Ovary (tissue), 3 donors: Measurements from ENCODE around the gene SLC1A3.

Experiments
- POLR2A ChIP-seq: fragments of 450-650 bp; IDR thresholded peaks from one replicate; pipeline ENCODE4 v1.6.1; 2017; ENCODE audit warnings: antibody characterized with exemption, mild to moderate bottlenecking, moderate library complexity
- TF ChIP-seq, protein P1 (sequence below), 3 donors: fragments of 450-650 bp in 2 of 3; fragments of 200-600 bp in 1 of 3; IDR thresholded peaks; one replicate each; pipeline versions ENCODE4 v1.5.1 to v1.8.0; 2016 to 2022; ENCODE audit warnings: antibody characterized with exemption in 3 of 3, mild to moderate bottlenecking in 1 of 3
- donor health status: DM: no; HTN: no; CAD: no.

- TF ChIP-seq, protein P1, sequence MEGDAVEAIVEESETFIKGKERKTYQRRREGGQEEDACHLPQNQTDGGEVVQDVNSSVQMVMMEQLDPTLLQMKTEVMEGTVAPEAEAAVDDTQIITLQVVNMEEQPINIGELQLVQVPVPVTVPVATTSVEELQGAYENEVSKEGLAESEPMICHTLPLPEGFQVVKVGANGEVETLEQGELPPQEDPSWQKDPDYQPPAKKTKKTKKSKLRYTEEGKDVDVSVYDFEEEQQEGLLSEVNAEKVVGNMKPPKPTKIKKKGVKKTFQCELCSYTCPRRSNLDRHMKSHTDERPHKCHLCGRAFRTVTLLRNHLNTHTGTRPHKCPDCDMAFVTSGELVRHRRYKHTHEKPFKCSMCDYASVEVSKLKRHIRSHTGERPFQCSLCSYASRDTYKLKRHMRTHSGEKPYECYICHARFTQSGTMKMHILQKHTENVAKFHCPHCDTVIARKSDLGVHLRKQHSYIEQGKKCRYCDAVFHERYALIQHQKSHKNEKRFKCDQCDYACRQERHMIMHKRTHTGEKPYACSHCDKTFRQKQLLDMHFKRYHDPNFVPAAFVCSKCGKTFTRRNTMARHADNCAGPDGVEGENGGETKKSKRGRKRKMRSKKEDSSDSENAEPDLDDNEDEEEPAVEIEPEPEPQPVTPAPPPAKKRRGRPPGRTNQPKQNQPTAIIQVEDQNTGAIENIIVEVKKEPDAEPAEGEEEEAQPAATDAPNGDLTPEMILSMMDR (IDR thresholded peaks at IDR 0.05) = no peak
- no peak for TF ChIP-seq POLR2A
Observed at GRCh38 chr5:36569491-36569890, 36.9 kb upstream of the SLC1A3 start.
